Endothelial cell of umbilical vein (primary cell): Measurements from ENCODE around the gene IGFBP3. TPM values are rescaled to one million over a fixed set of nuclear protein-coding genes. Genes with fewer than 3 reads are reported as not detected.

ENCODE experiments used
- BruUV-seq: library from RNA; stranded (reverse); fragments of 400-500 nt; replicated peaks from 2 replicates; lab custom pipeline; 2021; lab: Mats Ljungman, UMichigan
- CTCF ChIA-PET: fragments of 300-600, 350-600 bp; sonication (Branson Sonifier 250); formaldehyde crosslinking; loops from one replicate; lab custom pipeline; 2021; ENCODE audit warnings: antibody characterized with exemption, inconsistent platforms; lab: Charles Lee
- POLR2A ChIA-PET: fragments of 300-600, 350-600 bp; sonication (Branson Sonifier 250); formaldehyde crosslinking; loops from one replicate; lab custom pipeline; 2021; ENCODE audit warnings: antibody characterized with exemption, inconsistent platforms; lab: Charles Lee
- DNase-seq: peaks from one replicate; pipeline ENCODE4 v3.0.0-alpha.2; 2011; ENCODE audit warnings: low read depth, low spot score
- FAIRE-seq: peaks from 2 replicates; lab custom pipeline; 2011; peaks lifted over from hg19 to GRCh38; lab: Jason Lieb, UNC
- H2AFZ ChIP-seq: 2 replicates; pipeline ENCODE4 v1.6.0; 2012; ENCODE audit warnings: low read depth, low read length, control low read depth, inconsistent platforms
- H3K27ac ChIP-seq: 2 replicates; pipeline ENCODE4 v1.5.1; 2011; ENCODE audit warnings: low read depth, mild to moderate bottlenecking, control low read depth, low read length, moderate library complexity; ENCODE audit not compliant: insufficient read depth
- H3K27me3 ChIP-seq, 2 experiments: 2 replicates each; pipeline versions ENCODE4 v1.6.0 to v1.6.1; 2011; ENCODE audit warnings: low read length in 2 of 2, mixed read lengths in 1 of 2; ENCODE audit not compliant: control insufficient read depth in 2 of 2, insufficient read depth in 2 of 2
- H3K36me3 ChIP-seq, 2 experiments: 2 replicates in 1 of 2; 3 replicates in 1 of 2; pipeline ENCODE4 v1.5.1; 2011; ENCODE audit warnings: low read length in 2 of 2, mild to moderate bottlenecking in 1 of 2, moderate library complexity in 1 of 2; ENCODE audit not compliant: control insufficient read depth in 2 of 2, insufficient read depth in 2 of 2; ENCODE audit errors: extremely low read depth in 1 of 2
- H3K4me1 ChIP-seq: 3 replicates; pipeline ENCODE4 v1.5.1; 2011; ENCODE audit warnings: mild to moderate bottlenecking, low read length; ENCODE audit not compliant: control insufficient read depth, insufficient read depth; ENCODE audit errors: extremely low read depth
- H3K4me2 ChIP-seq: 2 replicates; pipeline ENCODE4 v1.6.1; 2011; ENCODE audit warnings: low read length, control low read depth, mixed read lengths; ENCODE audit not compliant: insufficient read depth
- H3K4me3 ChIP-seq, 3 experiments: fragments of 200-600 bp in 1 of 3; sonication (generic), shearing (Covaris generic) in 1 of 3; replicated peaks in 1 of 3; 2 replicates each; pipeline ENCODE4 v1.5.1; 2011 to 2016; ENCODE audit warnings: control low read depth in 3 of 3, low read length in 3 of 3, mild to moderate bottlenecking in 2 of 3, inconsistent platforms in 1 of 3, low read depth in 1 of 3, moderate library complexity in 1 of 3; ENCODE audit not compliant: insufficient read depth in 1 of 3
- H3K79me2 ChIP-seq: 2 replicates; pipeline ENCODE4 v1.6.0; 2012; ENCODE audit warnings: low read length, inconsistent platforms; ENCODE audit not compliant: control insufficient read depth, insufficient read depth
- H3K9ac ChIP-seq: replicated peaks from 2 replicates; pipeline ENCODE3; 2011; ENCODE audit warnings: low read length, control low read depth; ENCODE audit not compliant: insufficient read depth; ENCODE audit errors: extremely low read depth
- H3K9me1 ChIP-seq: replicated peaks from 3 replicates; pipeline ENCODE4 v1.6.0; 2011; ENCODE audit warnings: mild to moderate bottlenecking, low read length; ENCODE audit not compliant: control insufficient read depth, insufficient read depth; ENCODE audit errors: extremely low read depth
- H3K9me3 ChIP-seq: replicated peaks from 2 replicates; pipeline ENCODE4 v1.5.1; 2012; ENCODE audit warnings: low read length, inconsistent platforms; ENCODE audit not compliant: control insufficient read depth, insufficient read depth
- H4K20me1 ChIP-seq: replicated peaks from 2 replicates; pipeline ENCODE3; 2011; ENCODE audit warnings: mild to moderate bottlenecking, low read length; ENCODE audit not compliant: control insufficient read depth, insufficient read depth; ENCODE audit errors: extremely low read depth
- CTCF ChIP-seq, 2 donors: IDR thresholded peaks; 1 replicate in 1 of 2; 2 replicates in 1 of 2; pipeline ENCODE4 v1.5.1; 2011; ENCODE audit warnings: low read length in 2 of 2, mild to moderate bottlenecking in 2 of 2, moderate library complexity in 2 of 2, control low read depth in 1 of 2, inconsistent platforms in 1 of 2, low read depth in 1 of 2; ENCODE audit not compliant: insufficient read depth in 1 of 2; ENCODE audit errors: extremely low read depth in 1 of 2
- EZH2 ChIP-seq: IDR thresholded peaks from 2 replicates; pipeline ENCODE4 v1.6.1; 2012; ENCODE audit warnings: borderline replicate concordance, low read depth, mild to moderate bottlenecking, moderate library complexity, low read length, inconsistent platforms; ENCODE audit not compliant: severe bottlenecking
- FOS ChIP-seq: IDR thresholded peaks from 2 replicates; pipeline ENCODE4 v1.6.1; 2011; ENCODE audit warnings: mild to moderate bottlenecking, low read length, moderate library complexity, borderline replicate concordance; ENCODE audit not compliant: insufficient read depth
- GATA2 ChIP-seq: IDR thresholded peaks from 2 replicates; pipeline ENCODE4 v1.7.0; 2011; ENCODE audit warnings: low read depth, mild to moderate bottlenecking, moderate library complexity, mixed read lengths, low read length; ENCODE audit not compliant: insufficient read length, insufficient read depth
- JUN ChIP-seq: IDR thresholded peaks from 2 replicates; pipeline ENCODE4 v1.6.1; 2011; ENCODE audit warnings: borderline replicate concordance, low read depth; ENCODE audit not compliant: insufficient read length, insufficient read depth
- MYC ChIP-seq: IDR thresholded peaks from one replicate; pipeline ENCODE4 v1.6.1; 2011; ENCODE audit warnings: mild to moderate bottlenecking, low read depth, low read length
- POLR2A ChIP-seq: IDR thresholded peaks from 2 replicates; pipeline ENCODE4 v1.6.1; 2012; ENCODE audit warnings: low read depth, mild to moderate bottlenecking, control low read depth, low read length
- POLR2AphosphoS5 ChIP-seq: IDR thresholded peaks from 2 replicates; pipeline ENCODE4 v1.6.1; 2012; ENCODE audit warnings: low read depth, mild to moderate bottlenecking, control low read depth, low read length, moderate library complexity; ENCODE audit not compliant: insufficient read depth
- dilution Hi-C: fragments of 300-500 bp; cut with MboI; formaldehyde crosslinking; loops from one replicate; pipeline ENCODE4 v1.15.0; 2019; ENCODE audit warnings: low sequenced_read_pairs; ENCODE audit not compliant: extremely low pct_ligation_motif_present
- intact Hi-C: fragments of 100-400 bp; cut with micrococcal nuclease; formaldehyde crosslinking; loops from one replicate; pipeline ENCODE4 v1.10.0; 2022
- polyA plus RNA-seq, 4 experiments: library from polyadenylated mRNA; depleted of rRNA in 3 of 4; stranded (reverse) in 3 of 4; unstranded in 1 of 4; fragments of >200 nt; gene quantifications; 2 replicates each; pipeline versions ENCODE4 v1.2.1 to v1.2.3, GENCODE V29; 2011 to 2012; ENCODE audit warnings: missing spikeins in 1 of 4
- total RNA-seq: library from RNA; stranded (reverse); gene quantifications from 2 replicates; pipeline ENCODE4 v1.2.3, GENCODE V29; 2021
- TF ChIP-seq, protein P1 (sequence below): IDR thresholded peaks from 2 replicates; pipeline ENCODE4 v1.6.1; 2011; ENCODE audit not compliant: insufficient read depth, insufficient read length

Gene IGFBP3
- total and polyA plus RNA-seq, 2 donors (not counting 3 experiments of a cell fraction or from before 2014, with no cell fraction given) = 3.4 to 10.1 TPM

- dilution Hi-C loops = no loop called here
- H3K4me1 ChIP-seq = peaks cover 15% of the 10 kb centered on the region
- no peak overlapping the region for H3K9ac ChIP-seq
- no peak overlapping the region for H3K4me2 ChIP-seq
- H3K9me1 ChIP-seq = no peaks in the 10 kb centered on the region
- no peaks in the 10 kb centered on the region for H3K36me3 ChIP-seq
- H3K4me3 ChIP-seq = no peak overlapping the region
- no peak overlapping the region for H3K27ac ChIP-seq
- BruUV-seq = no TSS peak
- no peak for DNase-seq
- intact Hi-C loops = no loop called here
- H4K20me1 ChIP-seq = no peaks in the 10 kb centered on the region
- ChIA-PET POLR2A (no interaction called here), CTCF (interaction anchor here (0.7 to 1.6 kb wide), 3 partner anchors 16 to 49 kb away, joined by 3 to 4 read pairs (median 4); no protein-coding TSS in a partner anchor)
- no peak overlapping the region for H2AFZ ChIP-seq
- no peaks in the 10 kb centered on the region for H3K9me3 ChIP-seq
- no peaks in the 10 kb centered on the region for H3K27me3 ChIP-seq
- TF ChIP-seq POLR2A (no peak), GATA2 (no peak), EZH2 (no peak), POLR2AphosphoS5 (no peak)
- FAIRE-seq = no peak
- no peaks in the 10 kb centered on the region for H3K79me2 ChIP-seq
Measured at GRCh38 chr7:45873355-45873754, 47.7 kb downstream of the IGFBP3 start.

- DNase-seq (no peak), FAIRE-seq (no peak)
- Histone ChIP-seq H3K4me1 (peaks cover 15% of the 10 kb centered on the region), H3K36me3 (no peaks in the 10 kb centered on the region), H4K20me1 (no peaks in the 10 kb centered on the region), H3K27me3 (no peaks in the 10 kb centered on the region), H3K4me2 (no peak within 1 kb of the TSS), H3K9ac (no peak within 1 kb of the TSS), H3K4me3 (no peak within 1 kb of the TSS), H3K79me2 (no peaks in the 10 kb centered on the region), H3K9me1 (no peaks in the 10 kb centered on the region), H2AFZ (no peak within 1 kb of the TSS), H3K9me3 (no peaks in the 10 kb centered on the region), H3K27ac (no peak within 1 kb of the TSS)
- no TSS peak for BruUV-seq
- ChIA-PET POLR2A (no interaction called here), CTCF (interaction anchor here (1.8 kb wide), 1 partner anchor 18 kb away, joined by 9 read pairs; no protein-coding TSS in a partner anchor)
- TF ChIP-seq CTCF (IDR thresholded peaks at IDR 0.05; ENCODE audit: extremely low read depth in 1 of 2, insufficient read depth in 1 of 2, low read depth in 1 of 2, low read length in 2 of 2) = no peak
- TF ChIP-seq JUN = no peak
- TF ChIP-seq MYC = no peak
- TF ChIP-seq EZH2 = no peak
- TF ChIP-seq POLR2AphosphoS5 = no peak
- TF ChIP-seq, protein P1, sequence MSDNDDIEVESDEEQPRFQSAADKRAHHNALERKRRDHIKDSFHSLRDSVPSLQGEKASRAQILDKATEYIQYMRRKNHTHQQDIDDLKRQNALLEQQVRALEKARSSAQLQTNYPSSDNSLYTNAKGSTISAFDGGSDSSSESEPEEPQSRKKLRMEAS = no peak
- TF ChIP-seq FOS = no peak
- TF ChIP-seq GATA2 = no peak
- no peak for TF ChIP-seq POLR2A
- intact Hi-C loops = no loop called here
- dilution Hi-C loops = no loop called here
Measured at GRCh38 chr7:45873035-45873354, 48.1 kb downstream of the IGFBP3 start, which contains the start of gene CCDC201. Gene CCDC201, minus strand, starts transcription at chr7:45873082. Its CDS starts 75 bp downstream, at chr7:45873007.
